Head of caudate nucleus (tissue), 42 donors: ENCODE data around the gene DLL4.

Source experiments
- DNase-seq, 42 donors: peaks; one replicate each; pipeline versions ENCODE4 v3.0.0 to v3.0.0-alpha.2; 2020 to 2021; ENCODE audit warnings: mixed read lengths in 7 of 42
- intact Hi-C: fragments of 100-400 bp; cut with DNase I; formaldehyde crosslinking; loops from one replicate; pipeline ENCODE4 v1.15.0; 2022

Gene DLL4

GRCh38 chr15:40968290-40969085, 39.3 kb downstream of the DLL4 start:
- no peak for DNase-seq
- intact Hi-C loops = no loop called here

- intact Hi-C loops = no loop called here
- no peak for DNase-seq
Observed at GRCh38 chr15:40969363-40969762, 40.2 kb downstream of the DLL4 start.

- intact Hi-C loops = no loop called here
Observed at GRCh38 chr15:40974879-40975278, 45.7 kb downstream of the DLL4 start.

GRCh38 chr15:40976819-40977218, 47.7 kb downstream of the DLL4 start:
- DNase-seq = no peak
- intact Hi-C loops = no loop called here

More at GRCh38 chr15:40974879-40975278, 45.7 kb downstream of the DLL4 start:
- no peak for DNase-seq

- DNase-seq = no peak
- intact Hi-C loops = no loop called here
Observed at GRCh38 chr15:40978141-40978540, 49.0 kb downstream of the DLL4 start.

- intact Hi-C loops = no loop called here
- DNase-seq = no peak
Observed at GRCh38 chr15:40978562-40978961, 49.4 kb downstream of the DLL4 start.

GRCh38 chr15:40981186-40981585, 52.0 kb downstream of the DLL4 start:
- no peak for DNase-seq
- intact Hi-C loops = no loop called here

- DNase-seq = no peak
- intact Hi-C loops = no loop called here
Observed at GRCh38 chr15:40982855-40983254, 53.7 kb downstream of the DLL4 start.

- DNase-seq = no peak
- intact Hi-C loops = no loop called here
Observed at GRCh38 chr15:40984406-40984805, 55.3 kb downstream of the DLL4 start.

GRCh38 chr15:40984964-40985363, 55.8 kb downstream of the DLL4 start:
- intact Hi-C loops = no loop called here
- no peak for DNase-seq

- intact Hi-C loops = no loop called here
- DNase-seq = no peak
Observed at GRCh38 chr15:40985541-40986330, 56.6 kb downstream of the DLL4 start.

- intact Hi-C loops = no loop called here
- no peak for DNase-seq
Observed at GRCh38 chr15:40986820-40987219, 57.7 kb downstream of the DLL4 start.

- no peak for DNase-seq
- intact Hi-C loops = no loop called here
Observed at GRCh38 chr15:40988156-40988555, 59.0 kb downstream of the DLL4 start.
